ENCODE results near the gene PKP3.
"Not testable (repeated sequence)": the region's sequence is repeated elsewhere in the genome, so short reads cannot be mapped to it uniquely, and the experiment has no call there.

PKP3 gene

GRCh38 chr11:394858-395655 lies 1.0 kb downstream of the PKP3 start:
- no peak for DNase-seq (ENCODE audit: low read depth in 2 of 2)

GRCh38 chr11:395866-396265 lies 1.9 kb downstream of the PKP3 start:
- no peak for DNase-seq (ENCODE audit: low read depth in 2 of 2)

GRCh38 chr11:396511-396947 lies 2.5 kb downstream of the PKP3 start:
- DNase-seq (ENCODE audit: low read depth in 2 of 2): no peak

GRCh38 chr11:396948-397548 lies 3.0 kb downstream of the PKP3 start:
- no peak for DNase-seq (ENCODE audit: low read depth in 2 of 2)

- no peak for DNase-seq (ENCODE audit: low read depth in 2 of 2)
Measured at GRCh38 chr11:398826-399225, 4.8 kb downstream of the PKP3 start.

GRCh38 chr11:399731-400211 lies 5.8 kb downstream of the PKP3 start:
- no peak for DNase-seq (ENCODE audit: low read depth in 2 of 2)

GRCh38 chr11:400241-400689 lies 6.3 kb downstream of the PKP3 start:
- DNase-seq (ENCODE audit: low read depth in 2 of 2): no peak

GRCh38 chr11:401196-401595 lies 7.2 kb downstream of the PKP3 start:
- not testable (repeated sequence) for DNase-seq (ENCODE audit: low read depth in 2 of 2)

GRCh38 chr11:403021-403760 lies 9.2 kb downstream of the PKP3 start:
- no peak for DNase-seq (ENCODE audit: low read depth in 2 of 2)

- DNase-seq (ENCODE audit: low read depth in 2 of 2): no peak
Measured at GRCh38 chr11:403761-404431, 9.9 kb downstream of the PKP3 start.

- no peak for DNase-seq (ENCODE audit: low read depth in 2 of 2)
Measured at GRCh38 chr11:404551-405264, 10.7 kb downstream of the PKP3 start.

GRCh38 chr11:405323-405953 lies 11.4 kb downstream of the PKP3 start:
- no peak for DNase-seq (ENCODE audit: low read depth in 2 of 2)

- no peak for DNase-seq (ENCODE audit: low read depth in 2 of 2)
Measured at GRCh38 chr11:405954-406795, 12.2 kb downstream of the PKP3 start.

GRCh38 chr11:406796-407650 lies 13.0 kb downstream of the PKP3 start:
- DNase-seq (ENCODE audit: low read depth in 2 of 2): peak; percentile 91 to 92

- no peak for DNase-seq (ENCODE audit: low read depth in 2 of 2)
Measured at GRCh38 chr11:407651-408123, 13.7 kb downstream of the PKP3 start.

- DNase-seq (ENCODE audit: low read depth in 2 of 2): no peak
Measured at GRCh38 chr11:408154-409007, 14.4 kb downstream of the PKP3 start.

- DNase-seq (ENCODE audit: low read depth in 2 of 2): no peak
Measured at GRCh38 chr11:409008-409599, 15.1 kb downstream of the PKP3 start.

Data from stimulated activated CD8-positive, alpha-beta memory T cell treated with anti-CD3 and anti-CD28 coated beads, Interleukin-15, amount 100 ng/mL, for 48 hours (primary cell).